ENCODE results near the gene RPUSD4.

RPUSD4 gene

GRCh38 chr11:126231725-126232459 lies 20.4 kb upstream of the RPUSD4 start:
- H3K9me3 ChIP-seq (ENCODE audit: control insufficient read depth, insufficient read depth, low read length) = no peaks in the 10 kb centered on the region
- H3K27ac ChIP-seq (ENCODE audit: low read depth, low read length) = no peak overlapping the region
- no peak overlapping the region for H3K9ac ChIP-seq (ENCODE audit: low read depth, low read length)
- H3K4me3 ChIP-seq (ENCODE audit: low read depth, low read length) = no peak overlapping the region
- peaks cover 29% of the 10 kb centered on the region for H3K36me3 ChIP-seq (ENCODE audit: control insufficient read depth, insufficient read depth, low read length)
- H3K27me3 ChIP-seq (ENCODE audit: control insufficient read depth, insufficient read depth, low read length) = no peaks in the 10 kb centered on the region
- H3K4me1 ChIP-seq (ENCODE audit: control insufficient read depth, insufficient read depth, low read length) = no peaks in the 10 kb centered on the region

- Histone ChIP-seq H3K4me1 (ENCODE audit: control insufficient read depth, insufficient read depth, low read length) (no peaks in the 10 kb centered on the region), H3K9ac (ENCODE audit: low read depth, low read length) (no peak overlapping the region), H3K9me3 (ENCODE audit: control insufficient read depth, insufficient read depth, low read length) (peaks cover 13% of the 10 kb centered on the region), H3K4me3 (ENCODE audit: low read depth, low read length) (no peak overlapping the region), H3K27ac (ENCODE audit: low read depth, low read length) (no peak overlapping the region), H3K27me3 (ENCODE audit: control insufficient read depth, insufficient read depth, low read length) (no peaks in the 10 kb centered on the region), H3K36me3 (ENCODE audit: control insufficient read depth, insufficient read depth, low read length) (peaks cover 21% of the 10 kb centered on the region)
Measured at GRCh38 chr11:126229858-126230540, 18.5 kb upstream of the RPUSD4 start.

- Histone ChIP-seq H3K4me1 (ENCODE audit: control insufficient read depth, insufficient read depth, low read length) (no peaks in the 10 kb centered on the region), H3K9ac (ENCODE audit: low read depth, low read length) (no peak overlapping the region), H3K4me3 (ENCODE audit: low read depth, low read length) (no peak overlapping the region), H3K27me3 (ENCODE audit: control insufficient read depth, insufficient read depth, low read length) (no peaks in the 10 kb centered on the region), H3K27ac (ENCODE audit: low read depth, low read length) (no peak overlapping the region), H3K9me3 (ENCODE audit: control insufficient read depth, insufficient read depth, low read length) (peaks cover 23% of the 10 kb centered on the region), H3K36me3 (ENCODE audit: control insufficient read depth, insufficient read depth, low read length) (peaks cover 18% of the 10 kb centered on the region)
Measured at GRCh38 chr11:126226334-126227084, 15.1 kb upstream of the RPUSD4 start.

- H3K4me1 ChIP-seq (ENCODE audit: control insufficient read depth, insufficient read depth, low read length) = no peaks in the 10 kb centered on the region
- no peak overlapping the region for H3K27ac ChIP-seq (ENCODE audit: low read depth, low read length)
- no peak overlapping the region for H3K4me3 ChIP-seq (ENCODE audit: low read depth, low read length)
- H3K36me3 ChIP-seq (ENCODE audit: control insufficient read depth, insufficient read depth, low read length) = peaks cover 13% of the 10 kb centered on the region
- no peaks in the 10 kb centered on the region for H3K27me3 ChIP-seq (ENCODE audit: control insufficient read depth, insufficient read depth, low read length)
- H3K9me3 ChIP-seq (ENCODE audit: control insufficient read depth, insufficient read depth, low read length) = peaks cover 23% of the 10 kb centered on the region
- no peak overlapping the region for H3K9ac ChIP-seq (ENCODE audit: low read depth, low read length)
Measured at GRCh38 chr11:126225295-126225665, 13.8 kb upstream of the RPUSD4 start.

- no peaks in the 10 kb centered on the region for H3K4me1 ChIP-seq (ENCODE audit: control insufficient read depth, insufficient read depth, low read length)
- no peak overlapping the region for H3K27ac ChIP-seq (ENCODE audit: low read depth, low read length)
- H3K27me3 ChIP-seq (ENCODE audit: control insufficient read depth, insufficient read depth, low read length) = no peaks in the 10 kb centered on the region
- peaks cover 23% of the 10 kb centered on the region for H3K9me3 ChIP-seq (ENCODE audit: control insufficient read depth, insufficient read depth, low read length)
- H3K4me3 ChIP-seq (ENCODE audit: low read depth, low read length) = no peak overlapping the region
- peaks cover 8% of the 10 kb centered on the region; the same call in 1 of the 2 replicates for H3K36me3 ChIP-seq (ENCODE audit: control insufficient read depth, insufficient read depth, low read length)
- H3K9ac ChIP-seq (ENCODE audit: low read depth, low read length) = no peak overlapping the region
Measured at GRCh38 chr11:126224647-126225294, 13.3 kb upstream of the RPUSD4 start.

GRCh38 chr11:126219547-126219946 lies 8.1 kb upstream of the RPUSD4 start:
- Histone ChIP-seq H3K9me3 (ENCODE audit: control insufficient read depth, insufficient read depth, low read length) (peaks cover 6% of the 10 kb centered on the region), H3K4me1 (ENCODE audit: control insufficient read depth, insufficient read depth, low read length) (no peaks in the 10 kb centered on the region), H3K27ac (ENCODE audit: low read depth, low read length) (no peak overlapping the region), H3K9ac (ENCODE audit: low read depth, low read length) (no peak overlapping the region), H3K27me3 (ENCODE audit: control insufficient read depth, insufficient read depth, low read length) (no peaks in the 10 kb centered on the region), H3K36me3 (ENCODE audit: control insufficient read depth, insufficient read depth, low read length) (no peaks in the 10 kb centered on the region), H3K4me3 (ENCODE audit: low read depth, low read length) (no peak overlapping the region)

DNA sequence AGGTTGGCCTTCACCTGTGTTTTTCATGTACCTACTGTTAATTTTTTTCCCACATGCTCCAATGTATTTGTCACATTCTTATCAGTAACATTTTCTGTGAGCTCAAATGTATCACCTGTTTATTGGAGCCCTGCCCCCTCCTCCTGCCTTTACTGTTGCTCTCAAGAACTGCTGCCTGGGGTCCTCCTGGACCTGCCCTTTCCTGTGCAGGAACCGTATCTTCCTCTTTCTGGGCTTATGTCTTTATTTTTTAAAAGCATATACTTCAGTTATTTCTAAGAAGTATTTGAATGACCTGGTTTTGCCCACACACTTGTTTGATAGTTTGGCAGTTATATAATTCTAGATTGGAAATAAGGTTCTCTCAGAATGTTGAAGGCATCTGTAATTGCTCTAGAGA lies 6.0 kb upstream of the RPUSD4 start:
- H3K36me3 ChIP-seq (ENCODE audit: control insufficient read depth, insufficient read depth, low read length) = no peaks in the 10 kb centered on the region
- H3K27ac ChIP-seq (ENCODE audit: low read depth, low read length) = no peak overlapping the region
- H3K9ac ChIP-seq (ENCODE audit: low read depth, low read length) = no peak overlapping the region
- H3K4me1 ChIP-seq (ENCODE audit: control insufficient read depth, insufficient read depth, low read length) = no peaks in the 10 kb centered on the region
- H3K4me3 ChIP-seq (ENCODE audit: low read depth, low read length) = no peak overlapping the region
- H3K27me3 ChIP-seq (ENCODE audit: control insufficient read depth, insufficient read depth, low read length) = no peaks in the 10 kb centered on the region
- 0 out of 2 replicates have a peak, but pooled peaks cover 1% of the 10 kb centered on the region for H3K9me3 ChIP-seq (ENCODE audit: control insufficient read depth, insufficient read depth, low read length)

- H3K27me3 ChIP-seq (ENCODE audit: control insufficient read depth, insufficient read depth, low read length) = no peaks in the 10 kb centered on the region
- H3K9ac ChIP-seq (ENCODE audit: low read depth, low read length) = no peak overlapping the region
- no peak overlapping the region for H3K4me3 ChIP-seq (ENCODE audit: low read depth, low read length)
- no peaks in the 10 kb centered on the region for H3K36me3 ChIP-seq (ENCODE audit: control insufficient read depth, insufficient read depth, low read length)
- H3K4me1 ChIP-seq (ENCODE audit: control insufficient read depth, insufficient read depth, low read length) = no peaks in the 10 kb centered on the region
- H3K9me3 ChIP-seq (ENCODE audit: control insufficient read depth, insufficient read depth, low read length) = no peaks in the 10 kb centered on the region
- no peak overlapping the region for H3K27ac ChIP-seq (ENCODE audit: low read depth, low read length)
Measured at GRCh38 chr11:126216526-126217305, 5.3 kb upstream of the RPUSD4 start.

GRCh38 chr11:126214841-126215240 lies 3.4 kb upstream of the RPUSD4 start:
- peaks cover 8% of the 10 kb centered on the region for H3K36me3 ChIP-seq (ENCODE audit: control insufficient read depth, insufficient read depth, low read length)
- H3K9me3 ChIP-seq (ENCODE audit: control insufficient read depth, insufficient read depth, low read length) = no peaks in the 10 kb centered on the region
- H3K27ac ChIP-seq (ENCODE audit: low read depth, low read length) = no peak overlapping the region
- H3K27me3 ChIP-seq (ENCODE audit: control insufficient read depth, insufficient read depth, low read length) = no peaks in the 10 kb centered on the region
- H3K9ac ChIP-seq (ENCODE audit: low read depth, low read length) = no peak overlapping the region
- H3K4me3 ChIP-seq (ENCODE audit: low read depth, low read length) = no peak overlapping the region
- no peaks in the 10 kb centered on the region for H3K4me1 ChIP-seq (ENCODE audit: control insufficient read depth, insufficient read depth, low read length)

DNA sequence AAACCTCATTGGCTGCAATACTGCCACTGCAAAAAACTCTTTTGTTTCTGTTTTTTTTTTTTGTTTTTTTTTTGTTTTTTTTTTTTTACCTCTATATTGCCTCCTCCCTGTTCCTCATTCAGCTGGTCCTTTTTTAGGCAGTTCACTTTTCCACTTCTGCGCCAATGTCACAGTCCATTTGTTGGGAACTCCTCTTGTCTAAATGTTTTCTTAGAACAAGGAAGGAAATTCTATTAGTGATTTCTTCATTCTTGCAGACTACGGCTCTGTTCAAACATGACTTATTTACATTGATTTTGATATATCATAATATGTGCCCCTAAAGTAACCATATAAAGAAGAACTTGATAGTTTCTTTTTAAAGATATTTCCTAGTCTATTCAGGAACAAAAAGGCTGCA lies 3.0 kb upstream of the RPUSD4 start:
- H3K27me3 ChIP-seq (ENCODE audit: control insufficient read depth, insufficient read depth, low read length) = no peaks in the 10 kb centered on the region
- H3K9me3 ChIP-seq (ENCODE audit: control insufficient read depth, insufficient read depth, low read length) = no peaks in the 10 kb centered on the region
- peaks cover 12% of the 10 kb centered on the region for H3K36me3 ChIP-seq (ENCODE audit: control insufficient read depth, insufficient read depth, low read length)
- H3K4me3 ChIP-seq (ENCODE audit: low read depth, low read length) = no peak overlapping the region
- no peak overlapping the region for H3K9ac ChIP-seq (ENCODE audit: low read depth, low read length)
- H3K4me1 ChIP-seq (ENCODE audit: control insufficient read depth, insufficient read depth, low read length) = no peaks in the 10 kb centered on the region
- H3K27ac ChIP-seq (ENCODE audit: low read depth, low read length) = no peak overlapping the region
